ENCODE results near the gene CRTC3.
A peak's percentile ranks its signal among the peaks of the same experiment; 100 is the strongest.

CRTC3 gene

DNA sequence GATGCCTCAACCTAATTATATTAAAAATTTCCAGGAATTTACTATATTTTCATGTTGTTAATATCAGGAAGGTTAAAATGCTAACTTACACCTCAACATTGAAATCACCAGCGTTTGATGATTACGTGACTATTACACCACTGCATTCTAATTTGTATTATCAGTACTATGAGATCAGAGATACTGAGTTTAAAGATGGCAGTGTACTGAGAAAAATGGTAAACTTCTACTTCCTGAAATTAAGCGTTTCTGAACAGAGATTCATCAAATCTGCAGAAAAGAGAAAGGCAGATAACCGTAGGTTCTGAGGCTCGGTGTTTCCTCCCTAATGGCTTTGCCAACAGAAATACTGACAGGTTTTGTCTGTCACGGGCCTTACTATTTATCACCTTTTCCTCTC is 69.9 kb downstream of the CRTC3 start:
- TF ChIP-seq, protein P1, sequence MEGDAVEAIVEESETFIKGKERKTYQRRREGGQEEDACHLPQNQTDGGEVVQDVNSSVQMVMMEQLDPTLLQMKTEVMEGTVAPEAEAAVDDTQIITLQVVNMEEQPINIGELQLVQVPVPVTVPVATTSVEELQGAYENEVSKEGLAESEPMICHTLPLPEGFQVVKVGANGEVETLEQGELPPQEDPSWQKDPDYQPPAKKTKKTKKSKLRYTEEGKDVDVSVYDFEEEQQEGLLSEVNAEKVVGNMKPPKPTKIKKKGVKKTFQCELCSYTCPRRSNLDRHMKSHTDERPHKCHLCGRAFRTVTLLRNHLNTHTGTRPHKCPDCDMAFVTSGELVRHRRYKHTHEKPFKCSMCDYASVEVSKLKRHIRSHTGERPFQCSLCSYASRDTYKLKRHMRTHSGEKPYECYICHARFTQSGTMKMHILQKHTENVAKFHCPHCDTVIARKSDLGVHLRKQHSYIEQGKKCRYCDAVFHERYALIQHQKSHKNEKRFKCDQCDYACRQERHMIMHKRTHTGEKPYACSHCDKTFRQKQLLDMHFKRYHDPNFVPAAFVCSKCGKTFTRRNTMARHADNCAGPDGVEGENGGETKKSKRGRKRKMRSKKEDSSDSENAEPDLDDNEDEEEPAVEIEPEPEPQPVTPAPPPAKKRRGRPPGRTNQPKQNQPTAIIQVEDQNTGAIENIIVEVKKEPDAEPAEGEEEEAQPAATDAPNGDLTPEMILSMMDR (IDR thresholded peaks at IDR 0.05), result no peak
- no peak for TF ChIP-seq ZFX (IDR thresholded peaks at IDR 0.05; ENCODE audit: borderline replicate concordance)
- no peak overlapping the region for H3K27ac ChIP-seq

DNA sequence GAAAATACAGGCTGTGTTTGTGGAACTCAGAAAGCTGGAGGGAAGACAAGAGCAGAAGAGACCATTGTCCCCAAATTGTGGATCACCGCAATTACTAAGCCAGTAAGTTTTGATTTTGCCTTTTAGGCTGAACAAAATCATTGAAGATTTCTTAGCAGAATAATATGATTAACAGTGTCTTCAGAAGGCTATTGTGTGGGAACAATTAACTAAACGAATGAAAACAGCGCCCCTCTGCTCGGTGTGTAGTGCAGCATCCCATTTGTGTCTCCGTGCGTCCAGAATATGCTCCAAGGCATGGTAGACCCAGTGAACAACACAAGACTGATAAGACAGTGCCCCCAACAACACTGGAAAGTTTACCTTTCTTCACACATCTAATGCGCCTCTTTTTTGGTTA is 71.2 kb downstream of the CRTC3 start:
- H3K27ac ChIP-seq, result no peak overlapping the region
- TF ChIP-seq, protein P1 (IDR thresholded peaks at IDR 0.05), result no peak
- no peak for TF ChIP-seq ZFX (IDR thresholded peaks at IDR 0.05; ENCODE audit: borderline replicate concordance)

DNA sequence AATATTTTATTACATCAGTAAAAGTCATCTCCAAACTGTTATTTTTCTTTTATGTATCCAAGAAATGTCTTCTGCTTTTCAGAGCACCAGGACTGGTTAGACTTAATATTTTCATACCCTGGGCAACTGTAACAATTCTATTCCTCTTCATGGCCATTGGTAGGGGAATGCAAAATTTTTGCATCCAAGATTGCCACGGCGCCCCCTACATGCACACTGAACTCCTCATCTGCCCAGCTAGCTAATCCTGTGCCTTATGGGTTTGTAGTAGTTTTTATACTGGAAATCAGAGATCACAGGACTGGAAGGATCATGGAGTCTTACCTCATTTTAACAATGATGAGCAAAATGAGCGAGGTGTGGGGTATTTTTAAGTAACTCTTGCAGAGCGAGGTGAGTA is 74.2 kb downstream of the CRTC3 start:
- H3K27ac ChIP-seq, result no peak overlapping the region
- TF ChIP-seq, protein P1 (IDR thresholded peaks at IDR 0.05), result peak; percentile 72
- TF ChIP-seq ZFX (IDR thresholded peaks at IDR 0.05; ENCODE audit: borderline replicate concordance), result no peak

DNA sequence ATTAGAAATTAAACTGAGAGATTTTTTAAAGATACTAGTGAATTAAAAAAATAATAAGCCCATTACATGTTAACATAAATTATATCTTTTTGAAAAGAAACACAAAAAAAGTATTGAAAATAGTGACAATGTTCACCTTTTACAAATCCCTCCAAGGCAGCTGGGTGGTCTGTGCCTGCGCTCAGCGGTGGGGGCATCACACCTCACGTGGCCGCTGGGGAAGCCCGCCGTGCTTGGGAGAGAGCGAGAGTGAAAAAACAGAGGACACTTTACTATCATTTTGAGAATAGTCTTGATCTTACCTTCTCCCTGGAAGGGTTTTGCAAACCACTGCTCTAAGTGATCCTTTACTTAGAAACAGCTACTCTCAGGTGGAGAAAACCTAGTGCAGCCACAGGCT is 76.9 kb downstream of the CRTC3 start:
- TF ChIP-seq, protein P1 (IDR thresholded peaks at IDR 0.05), result no peak
- no peak for TF ChIP-seq ZFX (IDR thresholded peaks at IDR 0.05; ENCODE audit: borderline replicate concordance)

DNA sequence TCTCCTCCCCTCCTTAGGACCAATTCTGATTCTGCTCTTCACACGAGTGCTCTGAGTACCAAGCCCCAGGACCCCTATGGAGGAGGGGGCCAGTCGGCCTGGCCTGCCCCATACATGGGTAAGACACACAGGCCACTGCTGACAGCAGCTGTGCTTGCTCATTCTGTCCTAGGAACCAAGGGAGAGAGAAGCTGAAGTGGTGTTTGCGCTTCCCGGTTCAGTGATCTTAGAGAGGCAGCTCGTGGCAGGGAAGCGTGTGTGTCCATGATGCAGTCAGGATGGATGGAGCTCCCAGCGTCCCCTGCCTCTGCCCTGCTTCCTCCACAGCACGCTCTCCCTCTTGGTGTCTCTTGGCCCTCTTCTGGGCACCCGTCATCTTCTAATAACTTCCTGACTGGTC is 77.6 kb downstream of the CRTC3 start:
- H3K27ac ChIP-seq, result no peak overlapping the region
- TF ChIP-seq, protein P1 (IDR thresholded peaks at IDR 0.05), result no peak
- TF ChIP-seq ZFX (IDR thresholded peaks at IDR 0.05; ENCODE audit: borderline replicate concordance), result no peak

More for the DNA sequence above, 76.9 kb downstream of the CRTC3 start:
- no peak overlapping the region for H3K27ac ChIP-seq

DNA sequence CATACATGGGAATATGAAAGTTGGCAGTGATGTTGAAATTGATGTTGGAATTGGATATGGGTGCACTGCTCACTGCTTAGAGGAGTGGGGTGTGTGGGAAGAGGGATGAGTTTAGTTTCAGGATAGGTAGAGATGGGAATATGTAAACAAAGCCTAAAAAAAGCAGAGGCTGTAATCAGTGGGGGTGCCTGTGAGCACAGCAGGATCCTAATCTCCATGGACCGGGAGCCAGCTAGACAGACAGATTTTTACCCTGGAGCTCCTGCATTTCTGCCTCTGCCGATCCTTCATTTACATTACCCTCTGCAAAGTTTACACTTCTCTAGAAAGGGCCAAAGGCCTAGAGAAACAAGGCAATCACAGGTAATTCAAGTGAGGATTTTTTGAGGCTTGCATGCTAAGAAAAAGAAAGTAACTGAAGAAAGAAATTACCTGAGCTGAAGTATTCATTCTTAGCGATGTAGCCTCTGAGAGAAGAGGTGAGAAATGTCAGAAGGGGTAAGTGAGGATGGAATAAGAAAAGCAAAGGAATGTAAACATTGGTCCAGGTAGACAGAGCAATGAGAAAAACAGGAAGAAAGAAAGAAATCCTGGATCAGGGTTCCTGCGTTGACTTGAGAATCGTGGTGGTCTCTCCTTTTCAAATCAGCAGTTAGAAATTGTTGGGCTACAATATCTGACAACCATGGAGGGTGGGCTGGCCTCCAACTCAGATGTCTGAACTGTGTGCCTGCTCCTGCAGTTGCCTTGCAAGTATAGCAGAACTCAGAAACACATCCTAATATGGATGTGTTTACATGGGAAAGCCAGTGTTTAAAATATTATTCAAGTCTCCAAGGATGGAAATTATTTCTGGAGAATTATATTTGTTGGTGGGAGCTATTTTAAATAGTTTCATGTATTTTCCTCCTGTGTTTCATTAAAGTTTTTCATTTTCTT is 79.8 kb downstream of the CRTC3 start:
- TF ChIP-seq, protein P1 (IDR thresholded peaks at IDR 0.05), result no peak
- no peak for TF ChIP-seq ZFX (IDR thresholded peaks at IDR 0.05; ENCODE audit: borderline replicate concordance)
- no peak overlapping the region for H3K27ac ChIP-seq

DNA sequence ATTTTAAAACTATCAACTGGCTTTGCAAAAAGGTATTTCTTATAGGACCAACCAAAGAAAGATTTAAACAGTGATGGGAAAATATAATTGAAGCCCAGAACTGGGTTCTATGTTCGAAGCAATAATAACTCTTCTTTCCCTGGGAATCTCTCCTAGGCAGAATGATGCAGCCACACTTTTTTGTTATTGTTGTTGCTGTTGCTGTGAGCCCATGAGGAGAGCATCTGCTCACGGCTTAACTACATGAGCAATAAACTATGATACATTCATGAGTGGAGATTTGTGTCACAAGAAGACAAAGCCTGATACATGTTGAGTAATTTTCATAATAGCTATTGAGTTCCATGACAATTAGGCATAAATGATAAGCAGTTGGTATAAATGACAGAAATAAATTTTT is 80.5 kb downstream of the CRTC3 start:
- TF ChIP-seq, protein P1 (IDR thresholded peaks at IDR 0.05), result no peak
- TF ChIP-seq ZFX (IDR thresholded peaks at IDR 0.05; ENCODE audit: borderline replicate concordance), result no peak
- no peak overlapping the region for H3K27ac ChIP-seq

Measured in 22Rv1 (cell line).